Endodermal cell (in vitro differentiated cells): Measurements from ENCODE around the gene CTNNA1. TPM values are rescaled to one million over a fixed set of nuclear protein-coding genes. Genes with fewer than 3 reads are reported as not detected.
A peak's percentile ranks its signal among the peaks of the same experiment; 100 is the strongest.

ENCODE experiments used
- DNase-seq: peaks from one replicate; pipeline ENCODE4 v3.0.0-alpha.2; 2017
- H3K27ac ChIP-seq: 2 replicates; pipeline ENCODE4 v1.5.1; 2013; ENCODE audit warnings: mild to moderate bottlenecking, low read depth, low read length, moderate library complexity
- H3K27me3 ChIP-seq: 2 replicates; pipeline ENCODE4 v1.6.1; 2013; ENCODE audit warnings: mild to moderate bottlenecking, low read length, moderate library complexity; ENCODE audit not compliant: insufficient read depth, control insufficient read depth, poor library complexity, severe bottlenecking
- H3K36me3 ChIP-seq: 2 replicates; pipeline ENCODE4 v1.7.0; 2013; ENCODE audit warnings: mild to moderate bottlenecking, low read length, moderate library complexity; ENCODE audit not compliant: control insufficient read depth, insufficient read depth
- H3K4me1 ChIP-seq: one replicate; pipeline ENCODE4 v1.7.0; 2013; ENCODE audit warnings: low read length; ENCODE audit not compliant: control insufficient read depth, insufficient read depth
- H3K4me3 ChIP-seq: 2 replicates; pipeline ENCODE4 v1.5.1; 2013; ENCODE audit warnings: mild to moderate bottlenecking, low read length, moderate library complexity
- H3K9ac ChIP-seq: 2 replicates; pipeline ENCODE4 v1.6.1; 2013; ENCODE audit warnings: mild to moderate bottlenecking, low read length, moderate library complexity; ENCODE audit not compliant: poor library complexity, severe bottlenecking; ENCODE audit errors: extremely low read depth
- H3K9me3 ChIP-seq: 2 replicates; pipeline ENCODE4 v1.6.1; 2013; ENCODE audit warnings: mild to moderate bottlenecking, low read length, moderate library complexity; ENCODE audit not compliant: control insufficient read depth
- H3K27ac Mint-ChIP-seq: 2 replicates; pipeline ENCODE4 v1.8.0; 2020; ENCODE audit warnings: mixed read lengths
- H3K27me3 Mint-ChIP-seq: 2 replicates; pipeline ENCODE4 v1.8.0; 2021; ENCODE audit warnings: mild to moderate bottlenecking, mixed read lengths; ENCODE audit not compliant: insufficient read depth
- H3K36me3 Mint-ChIP-seq: 2 replicates; pipeline ENCODE4 v1.8.0; 2020; ENCODE audit warnings: low read depth, mixed read lengths
- H3K4me1 Mint-ChIP-seq: 2 replicates; pipeline ENCODE4 v1.8.0; 2020; ENCODE audit warnings: mixed read lengths
- H3K4me3 Mint-ChIP-seq: 2 replicates; pipeline ENCODE4 v1.8.0; 2020; ENCODE audit warnings: mild to moderate bottlenecking, moderate library complexity, mixed read lengths
- H3K9me3 Mint-ChIP-seq: 2 replicates; pipeline ENCODE4 v1.8.0; 2020; ENCODE audit warnings: mild to moderate bottlenecking, mixed read lengths
- WGBS, 2 experiments: methylation state at CpG; one replicate each; pipeline versions ENCODE4 v1.1.5 to v1.1.7; 2013; ENCODE audit warnings: missing lambda C conversion rate in 2 of 2, mixed read lengths in 1 of 2; ENCODE audit not compliant: insufficient coverage in 1 of 2, insufficient read length in 1 of 2; 5-methylcytosine and 5-hydroxymethylcytosine counted together
- total RNA-seq, 2 donors: library from RNA; stranded (reverse); fragmentation: NEBNext Ultra II Directional in 1 of 2; extraction: Animal tissue kit (Norgen Biotek cat#: 25700) in 1 of 2; gene quantifications; 2 replicates in 1 of 2; 3 replicates in 1 of 2; pipeline ENCODE4 v1.2.1, GENCODE V29; 2021
- TF ChIP-seq, protein P1 (sequence below): fragments of 200-600 bp; sonication (generic); conservative IDR thresholded peaks from 2 replicates; pipeline ENCODE4 v1.5.0; 2021; ENCODE audit warnings: antibody characterized with exemption, mild to moderate bottlenecking

Gene CTNNA1
- total RNA-seq, 2 donors from 2014 or later: 298 to 305 TPM

DNA sequence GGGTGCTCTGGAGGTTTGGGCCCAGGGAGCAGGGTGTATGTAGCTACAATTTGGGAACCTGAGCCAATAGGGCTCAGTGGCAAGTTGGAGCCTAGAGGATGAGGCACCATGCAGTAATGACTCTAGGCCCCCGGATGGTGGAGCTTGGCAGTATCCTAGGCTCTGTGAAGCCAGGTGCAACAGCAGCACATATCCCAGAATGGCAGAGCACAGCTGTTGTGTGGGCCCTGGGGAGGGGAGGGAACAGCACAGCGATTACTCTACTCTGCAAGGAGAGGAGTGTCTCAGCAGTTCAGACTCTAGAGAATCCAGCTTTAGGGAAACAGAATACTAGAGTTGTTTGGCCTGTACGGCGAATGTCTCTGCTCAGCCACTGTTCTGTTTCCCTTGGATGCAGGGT lies 65.9 kb downstream of the CTNNA1 start:
- Histone ChIP-seq H3K4me3 (no peak overlapping the region), H3K27me3 (no peaks in the 10 kb centered on the region), H3K9me3 (no peaks in the 10 kb centered on the region), H3K4me1 (no peaks in the 10 kb centered on the region), H3K9ac (no peak overlapping the region), H3K27ac (no peak overlapping the region), H3K36me3 (peaks cover 80% of the 10 kb centered on the region)
- H3K36me3 Mint-ChIP-seq: peaks cover 42% of the 10 kb centered on the region
- H3K27ac Mint-ChIP-seq: peak overlapping the region; percentile 11
- no peak for DNase-seq
- WGBS, 2 experiments: 88 to 95% methylated on average over 4 of the region's 4 CpGs
- H3K9me3 Mint-ChIP-seq: no peaks in the 10 kb centered on the region
- TF ChIP-seq, protein P1, sequence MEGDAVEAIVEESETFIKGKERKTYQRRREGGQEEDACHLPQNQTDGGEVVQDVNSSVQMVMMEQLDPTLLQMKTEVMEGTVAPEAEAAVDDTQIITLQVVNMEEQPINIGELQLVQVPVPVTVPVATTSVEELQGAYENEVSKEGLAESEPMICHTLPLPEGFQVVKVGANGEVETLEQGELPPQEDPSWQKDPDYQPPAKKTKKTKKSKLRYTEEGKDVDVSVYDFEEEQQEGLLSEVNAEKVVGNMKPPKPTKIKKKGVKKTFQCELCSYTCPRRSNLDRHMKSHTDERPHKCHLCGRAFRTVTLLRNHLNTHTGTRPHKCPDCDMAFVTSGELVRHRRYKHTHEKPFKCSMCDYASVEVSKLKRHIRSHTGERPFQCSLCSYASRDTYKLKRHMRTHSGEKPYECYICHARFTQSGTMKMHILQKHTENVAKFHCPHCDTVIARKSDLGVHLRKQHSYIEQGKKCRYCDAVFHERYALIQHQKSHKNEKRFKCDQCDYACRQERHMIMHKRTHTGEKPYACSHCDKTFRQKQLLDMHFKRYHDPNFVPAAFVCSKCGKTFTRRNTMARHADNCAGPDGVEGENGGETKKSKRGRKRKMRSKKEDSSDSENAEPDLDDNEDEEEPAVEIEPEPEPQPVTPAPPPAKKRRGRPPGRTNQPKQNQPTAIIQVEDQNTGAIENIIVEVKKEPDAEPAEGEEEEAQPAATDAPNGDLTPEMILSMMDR: no peak
- H3K4me3 Mint-ChIP-seq: no peak overlapping the region
- no peaks in the 10 kb centered on the region for H3K4me1 Mint-ChIP-seq
- no peaks in the 10 kb centered on the region for H3K27me3 Mint-ChIP-seq

GRCh38 chr5:138820695-138821094 lies 67.5 kb downstream of the CTNNA1 start:
- Mint-ChIP-seq H3K4me3 (no peak overlapping the region), H3K9me3 (no peaks in the 10 kb centered on the region), H3K27me3 (no peaks in the 10 kb centered on the region), H3K27ac (no peak overlapping the region), H3K4me1 (no peaks in the 10 kb centered on the region), H3K36me3 (peaks cover 39% of the 10 kb centered on the region)
- TF ChIP-seq, protein P1: no peak
- H3K4me3 ChIP-seq: no peak overlapping the region
- H3K27me3 ChIP-seq: no peaks in the 10 kb centered on the region
- peaks cover 82% of the 10 kb centered on the region for H3K36me3 ChIP-seq
- no peaks in the 10 kb centered on the region for H3K9me3 ChIP-seq
- H3K9ac ChIP-seq: no peak overlapping the region
- no peak for DNase-seq
- H3K4me1 ChIP-seq: no peaks in the 10 kb centered on the region
- 86 to 98% methylated on average over 1 to 2 of the region's 3 CpGs for WGBS, 2 experiments
- H3K27ac ChIP-seq: no peak overlapping the region

DNA sequence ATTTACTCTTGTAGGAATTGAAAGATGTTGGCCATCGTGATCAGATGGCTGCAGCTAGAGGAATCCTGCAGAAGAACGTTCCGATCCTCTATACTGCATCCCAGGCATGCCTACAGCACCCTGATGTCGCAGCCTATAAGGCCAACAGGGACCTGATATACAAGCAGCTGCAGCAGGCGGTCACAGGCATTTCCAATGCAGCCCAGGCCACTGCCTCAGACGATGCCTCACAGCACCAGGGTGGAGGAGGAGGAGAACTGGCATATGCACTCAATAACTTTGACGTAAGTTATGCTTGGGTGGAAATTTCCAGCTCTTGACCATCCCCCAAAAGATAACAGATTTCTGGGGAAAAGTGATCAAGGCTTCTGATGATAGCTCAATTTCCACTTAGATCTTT lies 71.3 kb downstream of the CTNNA1 start:
- no peaks in the 10 kb centered on the region for H3K27me3 ChIP-seq
- H3K9me3 ChIP-seq: no peaks in the 10 kb centered on the region
- Mint-ChIP-seq H3K27me3 (no peaks in the 10 kb centered on the region), H3K27ac (no peak overlapping the region), H3K9me3 (no peaks in the 10 kb centered on the region), H3K36me3 (peaks cover 50% of the 10 kb centered on the region), H3K4me1 (no peaks in the 10 kb centered on the region), H3K4me3 (no peak overlapping the region)
- no peak for DNase-seq
- TF ChIP-seq, protein P1: no peak
- no peaks in the 10 kb centered on the region for H3K4me1 ChIP-seq
- no peak overlapping the region for H3K27ac ChIP-seq
- no peak overlapping the region for H3K4me3 ChIP-seq
- peaks cover 82% of the 10 kb centered on the region for H3K36me3 ChIP-seq
- H3K9ac ChIP-seq: no peak overlapping the region
- WGBS, 2 experiments: 92 to 97% methylated on average over 7 of the region's 7 CpGs
